ENCODE measurements around the gene KDM2A. TPM values are rescaled to one million over a fixed set of nuclear protein-coding genes. Genes with fewer than 3 reads are reported as not detected.

KDM2A gene
- total and polyA plus RNA-seq, 2 donors (not counting 3 experiments of a cell fraction or from before 2014, with no cell fraction given) = 72.2 to 79.5 TPM

DNA sequence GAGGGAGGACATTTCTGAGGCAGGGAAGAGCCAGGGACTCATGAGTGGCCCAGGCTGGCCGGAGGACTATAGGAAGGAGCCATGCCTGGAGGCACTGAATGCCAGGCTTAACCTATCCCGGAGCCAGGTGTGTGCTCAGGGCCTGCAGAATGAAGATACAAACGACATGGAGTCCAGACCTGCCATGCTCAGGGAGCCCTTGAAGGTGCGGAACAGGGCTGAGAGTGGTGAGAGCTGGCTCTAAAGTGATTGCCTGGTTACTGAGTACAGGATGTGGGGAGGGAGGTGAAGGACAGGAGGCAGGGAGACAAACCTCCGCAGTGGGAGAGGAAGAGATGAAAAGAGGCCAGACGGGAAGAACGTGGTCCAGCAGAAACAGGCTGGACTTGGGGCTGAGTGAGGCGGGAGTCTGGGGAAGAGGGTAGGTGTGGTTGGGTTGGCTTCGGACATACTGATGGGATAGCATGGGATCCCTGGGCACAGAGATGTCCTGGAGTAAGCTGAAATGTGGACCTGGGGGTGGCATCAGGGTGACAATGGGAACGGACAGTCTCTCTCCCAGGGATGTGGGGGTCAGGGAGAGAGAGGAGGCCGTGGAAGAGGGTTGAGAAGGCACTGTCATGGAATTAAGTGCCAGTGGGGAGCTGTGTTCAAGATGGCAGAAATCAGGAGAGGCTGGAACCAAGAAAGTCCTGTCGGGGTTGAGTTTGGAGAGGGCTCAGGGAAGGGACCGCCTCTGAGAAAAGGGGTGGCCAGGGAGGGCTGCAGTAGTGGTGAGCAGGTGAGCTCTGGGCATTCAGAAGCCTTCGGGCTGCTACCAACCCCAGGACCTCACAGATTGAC lies 168.5 kb downstream of the KDM2A start:
- DNase-seq (ENCODE audit: low read depth, low spot score) = no peak
- no peaks in the 10 kb centered on the region for H3K27me3 ChIP-seq (ENCODE audit: control insufficient read depth in 2 of 2, insufficient read depth in 2 of 2, low read length in 2 of 2)
- H3K9me1 ChIP-seq (replicated peaks; ENCODE audit: control insufficient read depth, extremely low read depth, insufficient read depth, low read length) = no peaks in the 10 kb centered on the region
- H4K20me1 ChIP-seq (replicated peaks; ENCODE audit: control insufficient read depth, extremely low read depth, insufficient read depth, low read length) = no peaks in the 10 kb centered on the region
- H3K79me2 ChIP-seq (ENCODE audit: control insufficient read depth, insufficient read depth, low read length) = peaks cover 20% of the 10 kb centered on the region
- CTCF ChIA-PET = interaction anchor here (1.6 to 3.0 kb wide), 6 partner anchors 10 to 30 kb away, joined by 6 to 32 read pairs (median 13); partner anchors contain the start of genes GRK2 and SSH3
- POLR2A ChIA-PET = interaction anchor here (0.5 to 2.5 kb wide), 2 partner anchors 10 to 29 kb away, joined by 6 to 9 read pairs; no protein-coding TSS in a partner anchor
- H3K4me3 ChIP-seq (replicated peaks in 1 of 3; ENCODE audit: insufficient read depth in 1 of 3, low read depth in 1 of 3, low read length in 3 of 3) = no peak overlapping the region
- H2AFZ ChIP-seq (ENCODE audit: low read depth, low read length) = no peak overlapping the region
- peaks cover 0 to 37% of the 10 kb centered on the region in 2 experiments for H3K36me3 ChIP-seq (ENCODE audit: control insufficient read depth in 2 of 2, extremely low read depth in 1 of 2, insufficient read depth in 2 of 2, low read length in 2 of 2)
- H3K27ac ChIP-seq (ENCODE audit: insufficient read depth, low read depth, low read length) = peak overlapping the region; percentile 61
- FAIRE-seq = no peak
- TSS peak; percentile 82 for BruUV-seq (replicated peaks)
- peak overlapping the region; percentile 25 for H3K9ac ChIP-seq (replicated peaks; ENCODE audit: extremely low read depth, insufficient read depth, low read length)
- dilution Hi-C loops (cut with MboI; ENCODE audit: extremely low pct_ligation_motif_present, low sequenced_read_pairs) = no loop called here
- H3K4me1 ChIP-seq (ENCODE audit: control insufficient read depth, extremely low read depth, insufficient read depth, low read length) = peaks cover 22% of the 10 kb centered on the region
- no peak for TF ChIP-seq POLR2A (IDR thresholded peaks at IDR 0.05; ENCODE audit: low read depth, low read length)
- intact Hi-C loops (cut with micrococcal nuclease) = loop anchor here (1.0 to 2.0 kb wide), 6 partner anchors 10 to 87 kb away; partner anchors contain the start of genes GRK2 and SSH3
- peak overlapping the region; percentile 60 for H3K4me2 ChIP-seq (ENCODE audit: insufficient read depth, low read length)
- H3K9me3 ChIP-seq (replicated peaks; ENCODE audit: control insufficient read depth, insufficient read depth, low read length) = no peaks in the 10 kb centered on the region

DNA sequence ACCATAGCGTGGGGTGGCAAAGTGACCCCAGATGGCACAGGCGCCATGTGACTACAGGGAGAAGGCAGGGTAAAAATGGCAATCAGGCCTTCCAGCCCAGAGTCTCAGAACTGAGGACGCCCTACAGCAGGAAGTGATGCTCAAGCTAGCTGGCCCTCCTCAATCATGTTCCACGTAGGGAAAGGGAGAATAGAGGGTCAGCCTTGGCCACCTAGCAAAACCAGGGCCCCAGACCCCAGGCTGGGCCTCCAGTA lies 169.1 kb downstream of the KDM2A start:
- peak overlapping the region; percentile 25 for H3K9ac ChIP-seq (replicated peaks; ENCODE audit: extremely low read depth, insufficient read depth, low read length)
- H3K4me3 ChIP-seq (replicated peaks in 1 of 3; ENCODE audit: insufficient read depth in 1 of 3, low read depth in 1 of 3, low read length in 3 of 3) = peak overlapping the region in 2 of 3 experiments; percentile 54 to 65
- H3K79me2 ChIP-seq (ENCODE audit: control insufficient read depth, insufficient read depth, low read length) = peaks cover 20% of the 10 kb centered on the region
- DNase-seq (ENCODE audit: low read depth, low spot score) = no peak
- H3K4me2 ChIP-seq (ENCODE audit: insufficient read depth, low read length) = peak overlapping the region; percentile 60
- H3K4me1 ChIP-seq (ENCODE audit: control insufficient read depth, extremely low read depth, insufficient read depth, low read length) = peaks cover 22% of the 10 kb centered on the region
- POLR2A ChIA-PET = interaction anchor here (0.5 to 2.5 kb wide), 2 partner anchors 11 to 28 kb away, joined by 6 to 9 read pairs; no protein-coding TSS in a partner anchor
- dilution Hi-C loops (cut with MboI; ENCODE audit: extremely low pct_ligation_motif_present, low sequenced_read_pairs) (no loop called here), intact Hi-C loops (cut with micrococcal nuclease) (loop anchor here (1.0 to 2.0 kb wide), 6 partner anchors 11 to 86 kb away; partner anchors contain the start of genes GRK2 and SSH3)
- no peak for FAIRE-seq
- CTCF ChIA-PET = interaction anchor here (0.7 to 3.0 kb wide), 11 partner anchors 8 to 94 kb away, joined by 3 to 32 read pairs (median 6); partner anchors contain the start of genes GRK2 and SSH3
- H4K20me1 ChIP-seq (replicated peaks; ENCODE audit: control insufficient read depth, extremely low read depth, insufficient read depth, low read length) = no peaks in the 10 kb centered on the region
- peak overlapping the region; percentile 61 for H3K27ac ChIP-seq (ENCODE audit: insufficient read depth, low read depth, low read length)
- no peaks in the 10 kb centered on the region for H3K9me1 ChIP-seq (replicated peaks; ENCODE audit: control insufficient read depth, extremely low read depth, insufficient read depth, low read length)
- H2AFZ ChIP-seq (ENCODE audit: low read depth, low read length) = peak overlapping the region; percentile 32
- BruUV-seq (replicated peaks) = no TSS peak
- peaks cover 0 to 32% of the 10 kb centered on the region in 2 experiments for H3K36me3 ChIP-seq (ENCODE audit: control insufficient read depth in 2 of 2, extremely low read depth in 1 of 2, insufficient read depth in 2 of 2, low read length in 2 of 2)
- no peak for TF ChIP-seq EZH2 (IDR thresholded peaks at IDR 0.05; ENCODE audit: borderline replicate concordance, low read depth, low read length, severe bottlenecking)
- TF ChIP-seq, protein P1, sequence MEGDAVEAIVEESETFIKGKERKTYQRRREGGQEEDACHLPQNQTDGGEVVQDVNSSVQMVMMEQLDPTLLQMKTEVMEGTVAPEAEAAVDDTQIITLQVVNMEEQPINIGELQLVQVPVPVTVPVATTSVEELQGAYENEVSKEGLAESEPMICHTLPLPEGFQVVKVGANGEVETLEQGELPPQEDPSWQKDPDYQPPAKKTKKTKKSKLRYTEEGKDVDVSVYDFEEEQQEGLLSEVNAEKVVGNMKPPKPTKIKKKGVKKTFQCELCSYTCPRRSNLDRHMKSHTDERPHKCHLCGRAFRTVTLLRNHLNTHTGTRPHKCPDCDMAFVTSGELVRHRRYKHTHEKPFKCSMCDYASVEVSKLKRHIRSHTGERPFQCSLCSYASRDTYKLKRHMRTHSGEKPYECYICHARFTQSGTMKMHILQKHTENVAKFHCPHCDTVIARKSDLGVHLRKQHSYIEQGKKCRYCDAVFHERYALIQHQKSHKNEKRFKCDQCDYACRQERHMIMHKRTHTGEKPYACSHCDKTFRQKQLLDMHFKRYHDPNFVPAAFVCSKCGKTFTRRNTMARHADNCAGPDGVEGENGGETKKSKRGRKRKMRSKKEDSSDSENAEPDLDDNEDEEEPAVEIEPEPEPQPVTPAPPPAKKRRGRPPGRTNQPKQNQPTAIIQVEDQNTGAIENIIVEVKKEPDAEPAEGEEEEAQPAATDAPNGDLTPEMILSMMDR (IDR thresholded peaks at IDR 0.05; ENCODE audit: extremely low read depth in 1 of 2, insufficient read depth in 1 of 2, low read depth in 1 of 2, low read length in 2 of 2) = no peak
- TF ChIP-seq GATA2 (IDR thresholded peaks at IDR 0.05; ENCODE audit: insufficient read depth, insufficient read length, low read depth, low read length) = no peak
- no peak for TF ChIP-seq JUN (IDR thresholded peaks at IDR 0.05; ENCODE audit: borderline replicate concordance, insufficient read depth, insufficient read length, low read depth)
- peak; percentile 75 for TF ChIP-seq POLR2AphosphoS5 (IDR thresholded peaks at IDR 0.05; ENCODE audit: insufficient read depth, low read depth, low read length)
- TF ChIP-seq MYC (IDR thresholded peaks at IDR 0.05; ENCODE audit: low read depth, low read length) = no peak
- TF ChIP-seq, protein P2, sequence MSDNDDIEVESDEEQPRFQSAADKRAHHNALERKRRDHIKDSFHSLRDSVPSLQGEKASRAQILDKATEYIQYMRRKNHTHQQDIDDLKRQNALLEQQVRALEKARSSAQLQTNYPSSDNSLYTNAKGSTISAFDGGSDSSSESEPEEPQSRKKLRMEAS (IDR thresholded peaks at IDR 0.05; ENCODE audit: insufficient read depth, insufficient read length) = no peak
- TF ChIP-seq POLR2A (IDR thresholded peaks at IDR 0.05; ENCODE audit: low read depth, low read length) = peak; percentile 72
- no peak for TF ChIP-seq FOS (IDR thresholded peaks at IDR 0.05; ENCODE audit: borderline replicate concordance, insufficient read depth, low read length)
- no peaks in the 10 kb centered on the region for H3K27me3 ChIP-seq (ENCODE audit: control insufficient read depth in 2 of 2, insufficient read depth in 2 of 2, low read length in 2 of 2)
- H3K9me3 ChIP-seq (replicated peaks; ENCODE audit: control insufficient read depth, insufficient read depth, low read length) = no peaks in the 10 kb centered on the region
